ENCODE results near the gene CYP2C9. TPM values are rescaled to one million over a fixed set of nuclear protein-coding genes. Genes with fewer than 3 reads are reported as not detected.
"Not testable (repeated sequence)": the region's sequence is repeated elsewhere in the genome, so short reads cannot be mapped to it uniquely, and the experiment has no call there.

CYP2C9 gene
- total RNA-seq, 1 experiment from 2014 or later, result 0.41 TPM

- ATAC-seq, result no peak
- Histone ChIP-seq H3K9me3 (ENCODE audit: control insufficient read depth, insufficient read depth, low read depth, low read length) (no peaks in the 10 kb centered on the region), H3K4me3 (ENCODE audit: low read depth in 2 of 2, low read length in 2 of 2) (no peak overlapping the region), H3K4me1 (ENCODE audit: control insufficient read depth, insufficient read depth, low read length) (no peaks in the 10 kb centered on the region), H3K27ac (ENCODE audit: low read length) (no peak overlapping the region), H3K36me3 (ENCODE audit: control insufficient read depth, insufficient read depth, low read length) (no peaks in the 10 kb centered on the region), H3K27me3 (ENCODE audit: control insufficient read depth, insufficient read depth, low read length) (no peaks in the 10 kb centered on the region)
- intact Hi-C loops (cut with micrococcal nuclease; ENCODE audit: unreplicated experiment), result no loop called here
- ChIA-PET POLR2A (no interaction called here), CTCF (no interaction called here)
- in situ Hi-C loops (cut with HindIII; ENCODE audit: low pct_unique_long_range_greater_than_20kb, low sequenced_read_pairs), result no loop called here
- TF ChIP-seq REST (IDR thresholded peaks at IDR 0.05; ENCODE audit: insufficient read depth in 1 of 2, low read depth in 2 of 2, low read length in 1 of 2) (no peak), CTCF (IDR thresholded peaks at IDR 0.05) (no peak), POLR2AphosphoS5 (IDR thresholded peaks at IDR 0.05; ENCODE audit: low read depth, low read length) (no peak), SIN3A (IDR thresholded peaks at IDR 0.05; ENCODE audit: borderline replicate concordance, insufficient read depth, low read depth, low read length) (no peak), TCF7L2 (IDR thresholded peaks at IDR 0.05; ENCODE audit: low read depth, low read length) (no peak)
- BruUV-seq (replicated peaks), result no TSS peak
- no peak for DNase-seq (ENCODE audit: low read depth, low spot score)
Measured at GRCh38 chr10:94936721-94937120, 1.7 kb upstream of the CYP2C9 start.

GRCh38 chr10:94943432-94944103, 5.1 kb downstream of the CYP2C9 start:
- CTCF ChIA-PET; H3K27ac ChIP-seq (ENCODE audit: low read length); DNase-seq (ENCODE audit: low read depth, low spot score); H3K9me3 ChIP-seq (ENCODE audit: control insufficient read depth, insufficient read depth, low read depth, low read length); H3K27me3 ChIP-seq (ENCODE audit: control insufficient read depth, insufficient read depth, low read length); H3K36me3 ChIP-seq (ENCODE audit: control insufficient read depth, insufficient read depth, low read length); intact Hi-C loops (cut with micrococcal nuclease; ENCODE audit: unreplicated experiment); H3K4me3 ChIP-seq (ENCODE audit: low read depth in 2 of 2, low read length in 2 of 2); POLR2A ChIA-PET; BruUV-seq (replicated peaks); in situ Hi-C loops (cut with HindIII; ENCODE audit: low pct_unique_long_range_greater_than_20kb, low sequenced_read_pairs); H3K4me1 ChIP-seq (ENCODE audit: control insufficient read depth, insufficient read depth, low read length); ATAC-seq: not testable (repeated sequence)

GRCh38 chr10:94946181-94946580, 7.7 kb downstream of the CYP2C9 start:
- POLR2A ChIA-PET, result not testable (repeated sequence)

More at GRCh38 chr10:94946181-94946580, 7.7 kb downstream of the CYP2C9 start:
- BruUV-seq (replicated peaks); H3K27ac ChIP-seq (ENCODE audit: low read length); H3K36me3 ChIP-seq (ENCODE audit: control insufficient read depth, insufficient read depth, low read length); ATAC-seq; H3K4me1 ChIP-seq (ENCODE audit: control insufficient read depth, insufficient read depth, low read length); H3K4me3 ChIP-seq (ENCODE audit: low read depth in 2 of 2, low read length in 2 of 2); in situ Hi-C loops (cut with HindIII; ENCODE audit: low pct_unique_long_range_greater_than_20kb, low sequenced_read_pairs); CTCF ChIA-PET; H3K9me3 ChIP-seq (ENCODE audit: control insufficient read depth, insufficient read depth, low read depth, low read length); intact Hi-C loops (cut with micrococcal nuclease; ENCODE audit: unreplicated experiment); H3K27me3 ChIP-seq (ENCODE audit: control insufficient read depth, insufficient read depth, low read length); DNase-seq (ENCODE audit: low read depth, low spot score): not testable (repeated sequence)

All from Panc1 (cell line).